ENCODE results near the gene ALDH7A1. TPM values are rescaled to one million over a fixed set of nuclear protein-coding genes. Genes with fewer than 3 reads are reported as not detected.

The ALDH7A1 gene
- total and polyA plus RNA-seq, 10 of the 15 experiments (the other 5 are each of a cell fraction or from before 2014, with no cell fraction given): 0.18 to 1.0 (median 0.41) TPM; not detected in 1

DNA sequence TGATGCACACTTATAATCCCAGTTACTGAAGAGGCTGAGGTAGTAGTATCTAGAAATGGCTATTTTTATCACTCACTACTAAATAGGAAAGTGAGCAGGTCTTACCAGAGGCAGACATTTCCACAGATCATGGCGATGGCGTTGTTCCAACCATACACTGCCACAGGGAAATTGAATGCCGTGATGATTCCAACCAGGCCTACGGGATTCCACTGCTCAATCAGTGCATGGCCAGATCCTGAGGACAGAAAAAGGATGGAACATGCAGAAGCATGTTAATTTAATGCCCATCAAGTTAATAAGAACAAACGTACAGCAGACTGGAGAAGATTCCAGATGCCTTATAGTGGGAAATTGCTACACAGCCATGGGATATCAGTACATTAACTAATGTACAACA lies 18.0 kb downstream of the ALDH7A1 start:
- 32% methylated on average over 5 of the region's 5 CpGs for WGBS (ENCODE audit: insufficient coverage, insufficient replicate concordance, low lambda C conversion rate, missing lambda C conversion rate)
- RAD21 ChIA-PET (ENCODE audit: unreplicated experiment): no interaction called here
- Histone ChIP-seq H4K20me1 (ENCODE audit: control insufficient read depth, insufficient read depth) (no peaks in the 10 kb centered on the region), H3K4me2 (ENCODE audit: control insufficient read depth, insufficient read depth) (no peak overlapping the region), H3K36me3 (ENCODE audit: control insufficient read depth in 2 of 2, insufficient read depth in 2 of 2, low read length in 1 of 2) (no peaks in the 10 kb centered on the region), H3K79me2 (ENCODE audit: control insufficient read depth, insufficient read depth, low read length) (no peaks in the 10 kb centered on the region), H3K4me1 (ENCODE audit: control insufficient read depth, insufficient read depth, low read length) (no peaks in the 10 kb centered on the region), H3K9ac (ENCODE audit: control insufficient read depth, insufficient read depth, low read length) (no peak overlapping the region), H3K27me3 (replicated peaks in 1 of 2; ENCODE audit: control insufficient read depth in 2 of 2, insufficient read depth in 2 of 2, low read length in 1 of 2) (no peaks in the 10 kb centered on the region), H3K9me3 (replicated peaks; ENCODE audit: control insufficient read depth, insufficient read depth, low read length) (no peaks in the 10 kb centered on the region), H3K4me3 (no peak overlapping the region), H3K27ac (ENCODE audit: control insufficient read depth, insufficient read depth) (no peak overlapping the region), H2AFZ (ENCODE audit: control insufficient read depth, low read depth, low read length) (no peak overlapping the region)
- ATAC-seq (no peak), FAIRE-seq (no peak), DNase-seq (ENCODE audit: low read depth, low spot score) (no peak)
- BruUV-seq (replicated peaks): no TSS peak
- SMC1A ChIA-PET (ENCODE audit: uncharacterized antibody, unreplicated experiment): no interaction called here
- intact Hi-C loops (cut with micrococcal nuclease; ENCODE audit: unreplicated experiment) (no loop called here), in situ Hi-C loops (cut with MboI) (no loop called here)
- TF ChIP-seq EED (IDR thresholded peaks at IDR 0.05; ENCODE audit: low read depth) (no peak), NFYA (IDR thresholded peaks at IDR 0.05; ENCODE audit: borderline replicate concordance, low read depth, low read length) (no peak), IRF4 (IDR thresholded peaks at IDR 0.05; ENCODE audit: low read depth, low read length) (no peak), LARP7 (IDR thresholded peaks at IDR 0.05) (no peak), MYC (IDR thresholded peaks at IDR 0.05; ENCODE audit: insufficient read depth, insufficient read length, insufficient replicate concordance, low read length, severe bottlenecking) (no peak), PAX5 (IDR thresholded peaks at IDR 0.05; ENCODE audit: borderline replicate concordance, low read depth, low read length) (no peak), ETV6 (conservative IDR thresholded peaks at IDR 0.05 in 1 of 2, IDR thresholded peaks at IDR 0.05 in 1 of 2; ENCODE audit: borderline replicate concordance in 1 of 2, low read depth in 1 of 2) (no peak), SREBF2 (IDR thresholded peaks at IDR 0.05; ENCODE audit: low read length) (no peak), HDAC2 (IDR thresholded peaks at IDR 0.05) (no peak), TBL1XR1 (IDR thresholded peaks at IDR 0.05; ENCODE audit: low read depth, low read length) (no peak), CHD4 (IDR thresholded peaks at IDR 0.05) (no peak), POLR2A (IDR thresholded peaks at IDR 0.05; ENCODE audit: low read depth, low read length) (no peak), RAD21 (IDR thresholded peaks at IDR 0.05; ENCODE audit: insufficient read depth, low read depth, low read length) (no peak), SMAD1 (IDR thresholded peaks at IDR 0.05; ENCODE audit: low read depth, partially characterized antibody) (no peak), GATAD2B (conservative IDR thresholded peaks at IDR 0.05; ENCODE audit: low read depth) (no peak)
- TF ChIP-seq, protein P1, sequence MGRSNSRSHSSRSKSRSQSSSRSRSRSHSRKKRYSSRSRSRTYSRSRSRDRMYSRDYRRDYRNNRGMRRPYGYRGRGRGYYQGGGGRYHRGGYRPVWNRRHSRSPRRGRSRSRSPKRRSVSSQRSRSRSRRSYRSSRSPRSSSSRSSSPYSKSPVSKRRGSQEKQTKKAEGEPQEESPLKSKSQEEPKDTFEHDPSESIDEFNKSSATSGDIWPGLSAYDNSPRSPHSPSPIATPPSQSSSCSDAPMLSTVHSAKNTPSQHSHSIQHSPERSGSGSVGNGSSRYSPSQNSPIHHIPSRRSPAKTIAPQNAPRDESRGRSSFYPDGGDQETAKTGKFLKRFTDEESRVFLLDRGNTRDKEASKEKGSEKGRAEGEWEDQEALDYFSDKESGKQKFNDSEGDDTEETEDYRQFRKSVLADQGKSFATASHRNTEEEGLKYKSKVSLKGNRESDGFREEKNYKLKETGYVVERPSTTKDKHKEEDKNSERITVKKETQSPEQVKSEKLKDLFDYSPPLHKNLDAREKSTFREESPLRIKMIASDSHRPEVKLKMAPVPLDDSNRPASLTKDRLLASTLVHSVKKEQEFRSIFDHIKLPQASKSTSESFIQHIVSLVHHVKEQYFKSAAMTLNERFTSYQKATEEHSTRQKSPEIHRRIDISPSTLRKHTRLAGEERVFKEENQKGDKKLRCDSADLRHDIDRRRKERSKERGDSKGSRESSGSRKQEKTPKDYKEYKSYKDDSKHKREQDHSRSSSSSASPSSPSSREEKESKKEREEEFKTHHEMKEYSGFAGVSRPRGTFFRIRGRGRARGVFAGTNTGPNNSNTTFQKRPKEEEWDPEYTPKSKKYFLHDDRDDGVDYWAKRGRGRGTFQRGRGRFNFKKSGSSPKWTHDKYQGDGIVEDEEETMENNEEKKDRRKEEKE (IDR thresholded peaks at IDR 0.05): no peak
- TF ChIP-seq, protein P2, sequence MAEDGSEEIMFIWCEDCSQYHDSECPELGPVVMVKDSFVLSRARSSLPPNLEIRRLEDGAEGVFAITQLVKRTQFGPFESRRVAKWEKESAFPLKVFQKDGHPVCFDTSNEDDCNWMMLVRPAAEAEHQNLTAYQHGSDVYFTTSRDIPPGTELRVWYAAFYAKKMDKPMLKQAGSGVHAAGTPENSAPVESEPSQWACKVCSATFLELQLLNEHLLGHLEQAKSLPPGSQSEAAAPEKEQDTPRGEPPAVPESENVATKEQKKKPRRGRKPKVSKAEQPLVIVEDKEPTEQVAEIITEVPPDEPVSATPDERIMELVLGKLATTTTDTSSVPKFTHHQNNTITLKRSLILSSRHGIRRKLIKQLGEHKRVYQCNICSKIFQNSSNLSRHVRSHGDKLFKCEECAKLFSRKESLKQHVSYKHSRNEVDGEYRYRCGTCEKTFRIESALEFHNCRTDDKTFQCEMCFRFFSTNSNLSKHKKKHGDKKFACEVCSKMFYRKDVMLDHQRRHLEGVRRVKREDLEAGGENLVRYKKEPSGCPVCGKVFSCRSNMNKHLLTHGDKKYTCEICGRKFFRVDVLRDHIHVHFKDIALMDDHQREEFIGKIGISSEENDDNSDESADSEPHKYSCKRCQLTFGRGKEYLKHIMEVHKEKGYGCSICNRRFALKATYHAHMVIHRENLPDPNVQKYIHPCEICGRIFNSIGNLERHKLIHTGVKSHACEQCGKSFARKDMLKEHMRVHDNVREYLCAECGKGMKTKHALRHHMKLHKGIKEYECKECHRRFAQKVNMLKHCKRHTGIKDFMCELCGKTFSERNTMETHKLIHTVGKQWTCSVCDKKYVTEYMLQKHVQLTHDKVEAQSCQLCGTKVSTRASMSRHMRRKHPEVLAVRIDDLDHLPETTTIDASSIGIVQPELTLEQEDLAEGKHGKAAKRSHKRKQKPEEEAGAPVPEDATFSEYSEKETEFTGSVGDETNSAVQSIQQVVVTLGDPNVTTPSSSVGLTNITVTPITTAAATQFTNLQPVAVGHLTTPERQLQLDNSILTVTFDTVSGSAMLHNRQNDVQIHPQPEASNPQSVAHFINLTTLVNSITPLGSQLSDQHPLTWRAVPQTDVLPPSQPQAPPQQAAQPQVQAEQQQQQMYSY (CRISPR knock-in tag; IDR thresholded peaks at IDR 0.05): no peak
- TF ChIP-seq, protein P3, sequence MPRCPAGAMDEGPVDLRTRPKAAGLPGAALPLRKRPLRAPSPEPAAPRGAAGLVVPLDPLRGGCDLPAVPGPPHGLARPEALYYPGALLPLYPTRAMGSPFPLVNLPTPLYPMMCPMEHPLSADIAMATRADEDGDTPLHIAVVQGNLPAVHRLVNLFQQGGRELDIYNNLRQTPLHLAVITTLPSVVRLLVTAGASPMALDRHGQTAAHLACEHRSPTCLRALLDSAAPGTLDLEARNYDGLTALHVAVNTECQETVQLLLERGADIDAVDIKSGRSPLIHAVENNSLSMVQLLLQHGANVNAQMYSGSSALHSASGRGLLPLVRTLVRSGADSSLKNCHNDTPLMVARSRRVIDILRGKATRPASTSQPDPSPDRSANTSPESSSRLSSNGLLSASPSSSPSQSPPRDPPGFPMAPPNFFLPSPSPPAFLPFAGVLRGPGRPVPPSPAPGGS (IDR thresholded peaks at IDR 0.05; ENCODE audit: borderline replicate concordance, insufficient read depth, low read depth, low read length, poor library complexity, severe bottlenecking): no peak
- POLR2A ChIA-PET: no interaction called here
- CTCF ChIA-PET: no interaction called here
